ENCODE data around the gene C11orf42.

Gene C11orf42

DNA sequence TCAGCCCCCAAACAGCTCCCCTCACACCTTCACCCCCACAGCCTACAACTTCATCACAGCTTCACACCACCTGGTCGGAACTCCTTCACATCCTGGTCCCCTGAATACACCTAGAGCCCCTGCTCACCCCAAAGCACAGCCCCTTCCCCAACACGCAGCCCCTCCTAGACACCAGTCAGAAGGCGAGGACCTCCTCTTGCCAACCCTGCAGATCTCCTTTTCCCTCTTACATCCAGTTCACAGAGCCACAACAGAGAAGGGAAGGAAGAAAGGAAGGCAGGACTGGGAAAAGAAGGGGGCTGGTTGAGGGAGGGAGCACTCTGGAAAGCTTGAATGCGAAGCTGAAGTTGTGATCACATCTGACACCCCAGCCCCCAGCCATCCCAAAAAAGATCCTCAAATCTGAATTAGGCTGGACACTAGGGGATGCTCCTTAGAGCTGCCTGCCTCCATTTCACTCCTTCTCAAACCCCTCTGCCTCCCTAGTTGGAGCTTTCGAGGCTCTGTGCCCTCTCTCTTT lies 54.9 kb downstream of the C11orf42 start:
- DNase-seq: no peak

Data from hematopoietic multipotent progenitor cell treated with erythropoietin and hydrocortisone succinate and interleukin-3 and kit ligand, for 6 days (in vitro differentiated cells).